HG03457 (cell line): ENCODE results near the gene ZFP14.
"Not testable (repeated sequence)": the region's sequence is repeated elsewhere in the genome, so short reads cannot be mapped to it uniquely, and the experiment has no call there.

Experiments used
- ATAC-seq: cut with Tn5 transposase; IDR thresholded peaks from one replicate; pipeline ENCODE4 v1.9.1; 2021; ENCODE audit warnings: moderate number of reproducible peaks; ENCODE audit not compliant: unreplicated experiment

The ZFP14 gene

GRCh38 chr19:36331353-36332228, 47.4 kb downstream of the ZFP14 start:
- no peak for ATAC-seq

- no peak for ATAC-seq
Observed at GRCh38 chr19:36330216-36330615, 48.8 kb downstream of the ZFP14 start.

- not testable (repeated sequence) for ATAC-seq
Observed at GRCh38 chr19:36329534-36329933, 49.5 kb downstream of the ZFP14 start.

- ATAC-seq, result not testable (repeated sequence)
Observed at GRCh38 chr19:36326649-36327048, 52.4 kb downstream of the ZFP14 start.

- not testable (repeated sequence) for ATAC-seq
Observed at GRCh38 chr19:36315164-36315563, 63.8 kb downstream of the ZFP14 start.

GRCh38 chr19:36314053-36314452, 64.9 kb downstream of the ZFP14 start:
- ATAC-seq, result not testable (repeated sequence)

- not testable (repeated sequence) for ATAC-seq
Observed at GRCh38 chr19:36311098-36311760, 67.8 kb downstream of the ZFP14 start.

- ATAC-seq, result not testable (repeated sequence)
Observed at GRCh38 chr19:36310416-36310990, 68.5 kb downstream of the ZFP14 start.

- not testable (repeated sequence) for ATAC-seq
Observed at GRCh38 chr19:36309759-36310158, 69.2 kb downstream of the ZFP14 start.

- ATAC-seq, result not testable (repeated sequence)
Observed at GRCh38 chr19:36309309-36309708, 69.7 kb downstream of the ZFP14 start.

GRCh38 chr19:36292317-36292716, 86.7 kb downstream of the ZFP14 start:
- ATAC-seq, result not testable (repeated sequence)
